Mesenchymal stem cell (in vitro differentiated cells and primary cell): Measurements from ENCODE around the gene MIPOL1.

ENCODE experiments used
- DNase-seq: peaks from one replicate; pipeline ENCODE4 v3.0.0-alpha.2; 2013
- H2AFZ ChIP-seq: one replicate; pipeline ENCODE4 v1.6.1; 2013; ENCODE audit warnings: low read depth, mild to moderate bottlenecking, control low read depth, inconsistent platforms, low read length, moderate library complexity
- H2AK5ac ChIP-seq: 2 replicates; pipeline ENCODE4 v1.6.1; 2013; ENCODE audit warnings: low read length, moderate library complexity, mild to moderate bottlenecking, inconsistent platforms; ENCODE audit not compliant: severe bottlenecking
- H2BK120ac ChIP-seq: one replicate; pipeline ENCODE4 v1.6.1; 2013; ENCODE audit warnings: low read depth, mild to moderate bottlenecking, inconsistent platforms, low read length, moderate library complexity
- H2BK12ac ChIP-seq, 2 experiments: one replicate each; pipeline ENCODE4 v1.6.1; 2013; ENCODE audit warnings: inconsistent platforms in 2 of 2, low read length in 2 of 2, mild to moderate bottlenecking in 2 of 2, moderate library complexity in 2 of 2, control low read depth in 1 of 2
- H2BK15ac ChIP-seq: one replicate; pipeline ENCODE4 v1.6.1; 2013; ENCODE audit warnings: mild to moderate bottlenecking, low read depth, inconsistent platforms; ENCODE audit not compliant: poor library complexity, severe bottlenecking
- H2BK5ac ChIP-seq: 2 replicates; pipeline ENCODE4 v1.6.1; 2013; ENCODE audit warnings: low read depth, mild to moderate bottlenecking, low read length, control low read depth, inconsistent platforms; ENCODE audit not compliant: poor library complexity, severe bottlenecking
- H3K14ac ChIP-seq, 2 experiments: one replicate each; pipeline ENCODE4 v1.6.1; 2013; ENCODE audit warnings: inconsistent platforms in 2 of 2, low read length in 2 of 2, control low read depth in 1 of 2, mild to moderate bottlenecking in 1 of 2, moderate library complexity in 1 of 2
- H3K18ac ChIP-seq, 2 experiments: one replicate each; pipeline ENCODE4 v1.6.1; 2013; ENCODE audit warnings: inconsistent platforms in 2 of 2, low read length in 2 of 2, control low read depth in 1 of 2, low read depth in 1 of 2, mild to moderate bottlenecking in 1 of 2
- H3K23ac ChIP-seq, 2 experiments: one replicate each; pipeline ENCODE4 v1.6.1; 2013; ENCODE audit warnings: inconsistent platforms in 2 of 2, low read length in 2 of 2, mild to moderate bottlenecking in 2 of 2, moderate library complexity in 2 of 2, control low read depth in 1 of 2
- H3K27ac ChIP-seq: 2 replicates; pipeline ENCODE4 v1.5.1; 2013; ENCODE audit warnings: mild to moderate bottlenecking, moderate library complexity, low read length, control low read depth, inconsistent platforms; ENCODE audit not compliant: poor library complexity, severe bottlenecking
- H3K27me3 ChIP-seq, 2 experiments: 2 replicates each; pipeline versions ENCODE4 v1.6.1 to v1.7.0; 2013; ENCODE audit warnings: low read length in 2 of 2, mild to moderate bottlenecking in 2 of 2, moderate library complexity in 2 of 2, control low read depth in 1 of 2, inconsistent platforms in 1 of 2; ENCODE audit not compliant: control insufficient read depth in 1 of 2, insufficient read depth in 1 of 2
- H3K36me3 ChIP-seq, 2 experiments: 2 replicates each; pipeline versions ENCODE4 v1.6.1 to v1.7.0; 2013; ENCODE audit warnings: low read length in 2 of 2, control low read depth in 1 of 2, inconsistent platforms in 1 of 2, low read depth in 1 of 2, mild to moderate bottlenecking in 1 of 2; ENCODE audit not compliant: insufficient read depth in 2 of 2, control insufficient read depth in 1 of 2
- H3K4ac ChIP-seq, 2 experiments: one replicate each; pipeline ENCODE4 v1.6.1; 2013; ENCODE audit warnings: inconsistent platforms in 2 of 2, low read length in 2 of 2, mild to moderate bottlenecking in 2 of 2, moderate library complexity in 2 of 2, control low read depth in 1 of 2, low read depth in 1 of 2
- H3K4me1 ChIP-seq: 2 replicates; pipeline ENCODE4 v1.6.1; 2013; ENCODE audit warnings: low read depth, low read length, control low read depth; ENCODE audit not compliant: control insufficient read depth, insufficient read depth
- H3K4me2 ChIP-seq: 2 replicates; pipeline ENCODE4 v1.6.1; 2013; ENCODE audit warnings: low read length, mild to moderate bottlenecking, inconsistent platforms; ENCODE audit not compliant: poor library complexity, severe bottlenecking
- H3K4me3 ChIP-seq, 2 experiments: 2 replicates each; pipeline versions ENCODE4 v1.5.1 to v1.7.0; 2013; ENCODE audit warnings: low read length in 2 of 2, mild to moderate bottlenecking in 2 of 2, control low read depth in 1 of 2, low read depth in 1 of 2; ENCODE audit not compliant: insufficient read depth in 1 of 2
- H3K79me1 ChIP-seq: replicated peaks from 2 replicates; pipeline ENCODE4 v1.6.1; 2013; ENCODE audit warnings: mild to moderate bottlenecking, control low read depth, low read length, inconsistent platforms; ENCODE audit not compliant: poor library complexity, severe bottlenecking
- H3K9ac ChIP-seq: 2 replicates; pipeline ENCODE4 v1.7.0; 2013; ENCODE audit warnings: mild to moderate bottlenecking, low read length, moderate library complexity
- H3K9me3 ChIP-seq: 2 replicates; pipeline ENCODE4 v1.7.0; 2013; ENCODE audit warnings: mild to moderate bottlenecking, low read length; ENCODE audit not compliant: control insufficient read depth
- H4K8ac ChIP-seq: one replicate; pipeline ENCODE4 v1.6.1; 2013; ENCODE audit warnings: inconsistent platforms, mild to moderate bottlenecking, low read length, moderate library complexity
- H4K91ac ChIP-seq: one replicate; pipeline ENCODE4 v1.6.1; 2013; ENCODE audit warnings: mild to moderate bottlenecking, low read length, inconsistent platforms
- whole genome bisulfite sequencing: methylation state at CpG from one replicate; pipeline ENCODE4 v1.1.7; 2013; ENCODE audit warnings: mixed read lengths; 5-methylcytosine and 5-hydroxymethylcytosine counted together

Gene MIPOL1

GRCh38 chr14:37584211-37585100, 386.7 kb downstream of the MIPOL1 start:
- no peak overlapping the region for H2AFZ ChIP-seq
- H3K9ac ChIP-seq: no peak overlapping the region
- no peak overlapping the region for H2AK5ac ChIP-seq
- H4K8ac ChIP-seq: no peak overlapping the region
- H3K4me3 ChIP-seq: no peak overlapping the region
- no peak overlapping the region for H2BK120ac ChIP-seq
- peak overlapping the region in 1 of 2 experiments; percentile 69 for H3K23ac ChIP-seq
- no peak overlapping the region for H3K4ac ChIP-seq
- H2BK5ac ChIP-seq: no peak overlapping the region
- peaks cover 0 to 3% of the 10 kb centered on the region in 2 experiments for H3K36me3 ChIP-seq
- peaks cover 29% of the 10 kb centered on the region for H3K4me1 ChIP-seq
- H3K18ac ChIP-seq: no peak overlapping the region
- H3K4me2 ChIP-seq: peak overlapping the region; percentile 98
- no peaks in the 10 kb centered on the region for H3K9me3 ChIP-seq
- DNase-seq: no peak
- no peaks in the 10 kb centered on the region for H3K79me1 ChIP-seq
- H3K14ac ChIP-seq: no peak overlapping the region
- peaks cover 59 to 80% of the 10 kb centered on the region in 2 experiments for H3K27me3 ChIP-seq
- WGBS: 5% methylated on average over 57 of the region's 62 CpGs
- no peak overlapping the region for H2BK12ac ChIP-seq
- H2BK15ac ChIP-seq: no peak overlapping the region
- H3K27ac ChIP-seq: no peak overlapping the region
- no peak overlapping the region for H4K91ac ChIP-seq

DNA sequence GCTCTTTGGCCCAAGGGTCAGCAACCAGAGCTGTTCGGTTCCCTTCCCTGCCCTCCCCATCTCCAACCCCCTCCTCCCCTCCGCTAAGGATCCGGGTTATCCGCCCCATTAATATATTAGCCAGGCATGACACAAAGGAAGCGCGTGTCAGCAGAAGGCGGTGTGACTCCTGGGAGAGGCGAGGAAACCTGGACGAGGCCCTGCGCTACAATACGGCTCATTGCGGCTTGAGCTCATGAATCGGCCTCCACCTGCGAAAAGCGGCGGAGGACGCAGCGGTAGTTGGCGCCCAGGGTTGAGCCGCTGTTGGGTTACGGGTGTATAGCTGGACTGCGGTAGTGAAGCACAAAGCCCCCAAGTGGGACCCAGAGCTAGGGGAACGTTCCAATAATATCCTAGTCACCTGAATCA, 387.4 kb downstream of the MIPOL1 start:
- Histone ChIP-seq H3K9ac (no peak overlapping the region), H3K27ac (no peak overlapping the region), H3K27me3 (peaks cover 60 to 87% of the 10 kb centered on the region in 2 experiments), H2BK120ac (no peak overlapping the region), H3K79me1 (no peaks in the 10 kb centered on the region), H4K91ac (no peak overlapping the region), H2AK5ac (no peak overlapping the region), H3K4me3 (no peak overlapping the region), H3K36me3 (peaks cover 0 to 3% of the 10 kb centered on the region in 2 experiments), H3K4me2 (peak overlapping the region; percentile 33), H2AFZ (no peak overlapping the region), H4K8ac (no peak overlapping the region), H3K9me3 (no peaks in the 10 kb centered on the region), H2BK12ac (no peak overlapping the region), H3K4me1 (peaks cover 29% of the 10 kb centered on the region), H3K14ac (no peak overlapping the region), H2BK5ac (no peak overlapping the region), H3K18ac (peak overlapping the region in 1 of 2 experiments; percentile 11), H3K23ac (peak overlapping the region; percentile 60 to 92), H3K4ac (no peak overlapping the region), H2BK15ac (no peak overlapping the region)
- WGBS: 2% methylated on average over 23 of the region's 23 CpGs
- no peak for DNase-seq

DNA sequence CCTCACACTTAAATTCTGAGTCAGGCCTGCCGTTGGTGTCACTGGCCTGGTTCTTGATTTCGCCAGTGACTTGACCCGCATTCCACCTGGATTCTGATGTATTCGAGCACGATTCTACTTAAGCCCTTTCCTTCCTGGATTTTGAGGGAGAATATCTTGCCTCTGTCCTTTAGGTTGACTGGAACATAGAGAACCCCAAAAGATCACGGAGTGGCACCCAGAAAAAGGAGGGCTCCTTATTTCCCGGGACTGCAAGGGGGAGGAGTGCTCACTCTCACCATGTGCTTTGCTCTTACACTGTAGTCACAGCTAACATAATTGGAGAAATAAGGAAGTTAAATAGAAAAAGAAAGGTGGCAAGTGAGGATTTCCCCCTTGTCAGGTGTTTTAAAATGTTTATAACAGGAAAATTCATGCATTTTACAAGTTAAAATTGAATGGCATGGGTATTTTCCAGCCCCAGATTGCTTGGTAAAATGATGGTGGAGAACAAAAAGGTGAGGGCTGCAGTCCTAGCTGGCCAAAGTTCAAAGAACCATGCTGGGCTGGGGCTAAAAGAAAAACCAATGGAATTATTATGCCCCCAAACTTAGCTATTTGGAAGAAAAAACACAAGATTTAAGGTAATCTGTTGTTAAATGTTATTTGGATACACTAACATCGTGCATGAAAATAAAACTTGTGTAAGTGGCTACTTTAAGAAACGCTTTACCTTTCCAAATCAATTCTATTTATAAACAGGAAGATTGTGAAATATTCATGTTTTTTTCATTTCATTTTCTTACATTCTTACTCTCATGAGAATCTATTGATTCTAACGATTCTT, 388.4 kb downstream of the MIPOL1 start:
- H3K79me1 ChIP-seq: no peaks in the 10 kb centered on the region
- H2BK120ac ChIP-seq: no peak overlapping the region
- peak; percentile 5 for DNase-seq
- no peaks in the 10 kb centered on the region for H3K9me3 ChIP-seq
- 4% methylated on average over 7 of the region's 10 CpGs for WGBS
- H2AFZ ChIP-seq: no peak overlapping the region
- H3K4me2 ChIP-seq: no peak overlapping the region
- no peak overlapping the region for H2BK5ac ChIP-seq
- H3K36me3 ChIP-seq: peaks cover 0 to 3% of the 10 kb centered on the region in 2 experiments
- peaks cover 71 to 97% of the 10 kb centered on the region in 2 experiments for H3K27me3 ChIP-seq
- H3K9ac ChIP-seq: no peak overlapping the region
- H3K27ac ChIP-seq: no peak overlapping the region
- H3K4me1 ChIP-seq: peaks cover 30% of the 10 kb centered on the region
- no peak overlapping the region for H3K18ac ChIP-seq
- H2BK12ac ChIP-seq: no peak overlapping the region
- H4K8ac ChIP-seq: no peak overlapping the region
- no peak overlapping the region for H4K91ac ChIP-seq
- H2BK15ac ChIP-seq: no peak overlapping the region
- no peak overlapping the region for H3K4me3 ChIP-seq
- no peak overlapping the region for H3K4ac ChIP-seq
- no peak overlapping the region for H3K23ac ChIP-seq
- no peak overlapping the region for H2AK5ac ChIP-seq
- H3K14ac ChIP-seq: no peak overlapping the region

- Histone ChIP-seq H3K9me3 (no peaks in the 10 kb centered on the region), H2BK15ac (no peak overlapping the region), H3K4me2 (no peak overlapping the region), H3K4me1 (peaks cover 36% of the 10 kb centered on the region), H3K14ac (no peak overlapping the region), H3K4ac (no peak overlapping the region), H3K4me3 (no peak overlapping the region), H3K36me3 (peaks cover 0 to 3% of the 10 kb centered on the region in 2 experiments), H3K27me3 (peaks cover 77 to 95% of the 10 kb centered on the region in 2 experiments), H4K91ac (no peak overlapping the region), H3K18ac (no peak overlapping the region), H3K9ac (no peak overlapping the region), H2BK120ac (no peak overlapping the region), H2BK12ac (no peak overlapping the region), H3K79me1 (no peaks in the 10 kb centered on the region), H3K23ac (no peak overlapping the region), H2BK5ac (no peak overlapping the region), H2AFZ (no peak overlapping the region), H2AK5ac (no peak overlapping the region), H4K8ac (no peak overlapping the region), H3K27ac (no peak overlapping the region)
- no peak for DNase-seq
- WGBS: no CpG with 5 or more reads among the region's 1 CpG
These were observed 389.0 kb downstream of the MIPOL1 start for GRCh38 chr14:37586797-37587130.
